K562 (cell line): Measurements from ENCODE around the gene PTK7. TPM values are rescaled to one million over a fixed set of nuclear protein-coding genes. Genes with fewer than 3 reads are reported as not detected.

ENCODE experiments used
- ATAC-seq: fragments of 200-7000 bp; cut with Tn5 transposase; 3 replicates; pipeline ENCODE4 v1.9.1; 2020; ENCODE audit warnings: moderate library complexity
- BruUV-seq: library from RNA; stranded (reverse); fragments of 400-500 nt; replicated peaks from 2 replicates; lab custom pipeline; 2021; lab: Mats Ljungman, UMichigan
- CTCF ChIA-PET: fragments of 300-600 bp; formaldehyde crosslinking; extraction: SDS; loops from one replicate; lab custom pipeline; 2021; ENCODE audit warnings: low intra/inter-chr PET ratio; lab: Yijun Ruan, JAX
- POLR2A ChIA-PET: fragments of 300-600, 350-650 bp; sonication (Branson Sonifier 250); formaldehyde crosslinking; extraction: SDS; loops from one replicate; lab custom pipeline; 2021; ENCODE audit warnings: antibody characterized with exemption, inconsistent platforms; lab: Yijun Ruan, JAX
- DNase-seq, 4 experiments: peaks; one replicate each; pipeline versions ENCODE4 v3.0.0 to v3.0.0-alpha.2; 2011 to 2018; ENCODE audit warnings: low spot score in 3 of 4, mixed read lengths in 3 of 4; ENCODE audit errors: extremely low read depth in 1 of 4
- FAIRE-seq: peaks from 2 replicates; lab custom pipeline; 2011; peaks lifted over from hg19 to GRCh38; lab: Jason Lieb, UNC
- H2AFZ ChIP-seq: 2 replicates; pipeline ENCODE4 v1.6.0; 2011; ENCODE audit warnings: low read depth, low read length, control low read depth, inconsistent platforms
- H3K27ac ChIP-seq: fragments of 200-600 bp; 3 replicates; pipeline ENCODE4 v1.8.0; 2011; ENCODE audit warnings: low read depth, mild to moderate bottlenecking, control low read depth, inconsistent platforms, low read length, moderate library complexity, mixed read lengths; ENCODE audit errors: extremely low read depth
- H3K27me3 ChIP-seq, 2 experiments: fragments of 300-600 bp in 1 of 2; 2 replicates in 1 of 2; 3 replicates in 1 of 2; pipeline versions ENCODE4 v1.6.0 to v1.8.0; 2011; ENCODE audit warnings: inconsistent platforms in 2 of 2, low read length in 2 of 2, mild to moderate bottlenecking in 1 of 2, mixed read lengths in 1 of 2, moderate library complexity in 1 of 2; ENCODE audit not compliant: control insufficient read depth in 2 of 2, insufficient read depth in 2 of 2
- H3K36me3 ChIP-seq: fragments of 300-600 bp; 3 replicates; pipeline ENCODE4 v1.8.0; 2011; ENCODE audit warnings: mild to moderate bottlenecking, low read length, inconsistent platforms; ENCODE audit not compliant: control insufficient read depth, insufficient read depth
- H3K4me1 ChIP-seq, 2 experiments: fragments of 200-600 bp in 1 of 2; replicated peaks in 1 of 2; 2 replicates in 1 of 2; 3 replicates in 1 of 2; pipeline versions ENCODE4 v1.5.1 to v1.8.0; 2011; ENCODE audit warnings: inconsistent platforms in 2 of 2, low read length in 2 of 2, mild to moderate bottlenecking in 1 of 2, mixed read lengths in 1 of 2, moderate library complexity in 1 of 2; ENCODE audit not compliant: control insufficient read depth in 2 of 2, insufficient read depth in 2 of 2
- H3K4me2 ChIP-seq: 2 replicates; pipeline ENCODE4 v1.6.1; 2011; ENCODE audit warnings: low read length, control low read depth, inconsistent platforms, mixed read lengths; ENCODE audit not compliant: insufficient read depth
- H3K4me3 ChIP-seq: fragments of 200-600 bp; sonication (generic), shearing (Covaris generic); 2 replicates; pipeline ENCODE4 v1.5.1; 2016; ENCODE audit warnings: control low read depth, inconsistent platforms
- H3K79me2 ChIP-seq: fragments of 200-600 bp; 3 replicates; pipeline ENCODE4 v1.8.0; 2011; ENCODE audit warnings: low read length, inconsistent platforms; ENCODE audit not compliant: control insufficient read depth, insufficient read depth
- H3K9ac ChIP-seq, 2 experiments: 2 replicates each; pipeline versions ENCODE4 v1.6.0 to v1.6.1; 2011; ENCODE audit warnings: low read depth in 2 of 2, low read length in 2 of 2, control low read depth in 1 of 2, inconsistent platforms in 1 of 2, mild to moderate bottlenecking in 1 of 2, mixed read lengths in 1 of 2; ENCODE audit not compliant: insufficient read depth in 1 of 2
- H3K9me1 ChIP-seq: one replicate; pipeline ENCODE4 v1.6.0; 2011; ENCODE audit warnings: inconsistent platforms, mild to moderate bottlenecking, low read length, moderate library complexity; ENCODE audit not compliant: control insufficient read depth, insufficient read depth
- H3K9me3 ChIP-seq: replicated peaks from 2 replicates; pipeline ENCODE4 v1.5.1; 2011; ENCODE audit warnings: low read depth, low read length, inconsistent platforms; ENCODE audit not compliant: control insufficient read depth, insufficient read depth
- H4K20me1 ChIP-seq: replicated peaks from 2 replicates; pipeline ENCODE4 v1.6.1; 2011; ENCODE audit warnings: low read length, inconsistent platforms, mixed read lengths; ENCODE audit not compliant: control insufficient read depth, insufficient read depth
- BDP1 ChIP-seq: IDR thresholded peaks from 3 replicates; pipeline ENCODE4 v1.6.1; 2011; ENCODE audit not compliant: insufficient read length, insufficient read depth
- HSF4 ChIP-seq: fragments of 250-450 bp; sonication (Bioruptor Pico); IDR thresholded peaks from 2 replicates; pipeline ENCODE4 v2.1.2; 2022; ENCODE audit warnings: mild to moderate bottlenecking, moderate library complexity, borderline replicate concordance
- KDM5B ChIP-seq: fragments of 200-600 bp; sonication (generic); IDR thresholded peaks from 2 replicates; pipeline ENCODE4 v1.6.1; 2012; ENCODE audit warnings: low read depth, mild to moderate bottlenecking, moderate library complexity, low read length, control low read depth, inconsistent platforms; ENCODE audit not compliant: insufficient replicate concordance
- MTF1 ChIP-seq: fragments of 250-450 bp; sonication (Bioruptor Pico); IDR thresholded peaks from 2 replicates; pipeline ENCODE4 v1.9.0; 2021; ENCODE audit warnings: moderate library complexity, mild to moderate bottlenecking, inconsistent platforms, borderline replicate concordance
- MYNN ChIP-seq, 2 experiments: sonication (generic); formaldehyde crosslinking in 1 of 2; IDR thresholded peaks; 2 replicates each; pipeline versions ENCODE4 v1.5.0 to v1.6.1; 2016 to 2020; ENCODE audit warnings: antibody characterized with exemption in 1 of 2, missing genetic modification reagents in 1 of 2
- PCBP1 ChIP-seq: fragments of 200-400 bp; formaldehyde crosslinking; IDR thresholded peaks from 2 replicates; pipeline ENCODE4 v1.6.1; 2018; ENCODE audit warnings: mild to moderate bottlenecking, low read depth, low read length; ENCODE audit not compliant: poor library complexity, severe bottlenecking
- PRPF4 ChIP-seq: fragments of 200-400 bp; formaldehyde crosslinking; IDR thresholded peaks from one replicate; pipeline ENCODE4 v1.6.1; 2017; ENCODE audit warnings: low read length, low read depth, mild to moderate bottlenecking; ENCODE audit not compliant: insufficient read depth, poor library complexity, severe bottlenecking
- RBM22 ChIP-seq: fragments of 200-400 bp; formaldehyde crosslinking; IDR thresholded peaks from 2 replicates; pipeline ENCODE4 v1.6.1; 2018; ENCODE audit warnings: low read length, low read depth; ENCODE audit not compliant: poor library complexity, severe bottlenecking
- SOX6 ChIP-seq: fragments of 450-650 bp; IDR thresholded peaks from 2 replicates; pipeline ENCODE4 v1.6.1; 2014; ENCODE audit warnings: mild to moderate bottlenecking
- TCFL5 ChIP-seq: fragments of 250-450 bp; sonication (Bioruptor Pico); conservative IDR thresholded peaks from 2 replicates; pipeline ENCODE4 v1.6.1; 2021; ENCODE audit warnings: mild to moderate bottlenecking, moderate library complexity, matching md5 sums
- WGBS: fragments of 100-300 bp; shearing (Covaris generic); methylation state at CpG from one replicate; pipeline ENCODE4 v1.1.6; 2016; ENCODE audit warnings: low coverage, mixed read lengths; ENCODE audit not compliant: insufficient coverage; ENCODE audit errors: missing lambda C conversion rate; 5-methylcytosine and 5-hydroxymethylcytosine counted together
- in situ Hi-C: fragments of 300-500 bp; cut with MboI; formaldehyde crosslinking; loops from 4 replicates; pipeline ENCODE4 v1.15.0; 2018; ENCODE audit warnings: inconsistent platforms, mixed read lengths
- intact Hi-C: fragments of 100-400 bp; cut with micrococcal nuclease; formaldehyde crosslinking; loops from 2 replicates; pipeline ENCODE4 v1.14.2; 2022
- polyA plus RNA-seq, 8 experiments: library from polyadenylated mRNA; depleted of rRNA in 4 of 8; stranded (reverse) in 5 of 8; unstranded in 3 of 8; fragments of >200 nt; fragmentation: Nextera tagmentation in 2 of 8; fragmentation: Illumina TruSeq in 1 of 8; extraction: Ambion mirVana in 2 of 8; extraction: Trizol in 1 of 8; gene quantifications; 2 replicates each; pipeline versions ENCODE4 v1.2.1 to v1.2.3, GENCODE V29; 2011 to 2014; ENCODE audit warnings: inconsistent platforms in 1 of 8, missing spikeins in 1 of 8
- total RNA-seq, 7 experiments: library from RNA; depleted of rRNA in 6 of 7; stranded (reverse); fragments of >200 nt in 6 of 7; fragmentation: Illumina TruSeq in 2 of 7; extraction: Trizol in 2 of 7; gene quantifications; 2 replicates each; pipeline versions ENCODE4 v1.2.1 to v1.2.3, GENCODE V29; 2011 to 2021; ENCODE audit warnings: low replicate concordance in 1 of 7

Gene PTK7
- total and polyA plus RNA-seq, 9 of the 15 experiments (the other 6 are each of a cell fraction or from before 2014, with no cell fraction given) = 0.20 to 6.8 (median 4.2) TPM

DNA sequence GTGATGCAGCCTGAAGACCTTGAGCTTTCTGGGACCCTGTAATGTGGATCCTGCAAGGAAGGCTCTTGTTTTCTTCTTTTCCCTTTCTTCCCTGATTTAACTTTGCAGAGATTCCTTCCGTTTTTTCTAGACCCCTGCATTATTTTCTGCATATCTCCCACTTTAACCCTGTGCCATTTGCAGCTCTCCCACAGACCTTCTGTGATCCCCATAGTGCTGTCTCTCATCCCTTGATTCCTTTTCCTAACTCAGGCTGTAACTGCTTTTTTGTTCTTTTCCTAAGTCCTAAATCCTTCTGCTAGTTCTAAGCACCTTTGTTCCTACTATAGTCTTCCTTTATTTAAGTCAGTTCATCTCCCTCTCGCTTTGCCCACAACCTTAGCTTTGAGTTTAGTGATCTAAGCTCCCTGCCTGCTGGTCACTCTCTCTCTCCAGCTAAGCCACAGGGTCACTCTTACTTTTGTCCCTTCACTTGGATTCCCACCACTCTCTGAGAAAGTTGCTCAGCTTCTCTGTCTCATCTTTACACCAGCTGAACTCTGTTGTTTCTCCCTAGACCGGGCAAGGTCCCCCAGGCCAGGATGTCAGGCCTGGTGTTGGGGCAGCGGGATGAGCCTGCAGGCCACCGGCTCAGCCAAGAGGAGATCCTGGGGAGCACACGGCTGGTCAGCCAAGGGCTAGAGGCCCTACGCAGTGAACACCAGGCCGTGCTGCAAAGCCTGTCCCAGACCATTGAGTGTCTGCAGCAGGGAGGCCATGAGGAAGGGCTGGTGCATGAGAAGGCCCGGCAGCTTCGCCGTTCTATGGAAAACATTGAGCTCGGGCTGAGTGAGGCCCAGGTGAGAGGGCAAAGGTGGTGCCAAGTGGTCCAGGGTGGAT is 15.1 kb upstream of the PTK7 start:
- WGBS = 55% methylated on average over 12 of the region's 12 CpGs
- Histone ChIP-seq H3K9ac (peak overlapping the region in 1 of 2 experiments; percentile 81; a peak in 2 of 4 replicates), H3K27ac (no peak overlapping the region; the same call in 2 of the 3 replicates), H3K27me3 (no peaks in the 10 kb centered on the region), H3K36me3 (peaks cover 27% of the 10 kb centered on the region), H3K4me1 (peaks cover 15 to 17% of the 10 kb centered on the region in 2 experiments), H3K4me3 (no peak overlapping the region), H3K9me3 (no peaks in the 10 kb centered on the region), H3K4me2 (peak overlapping the region; percentile 96), H3K9me1 (no peaks in the 10 kb centered on the region), H3K79me2 (peaks cover 21% of the 10 kb centered on the region), H4K20me1 (no peaks in the 10 kb centered on the region), H2AFZ (0 out of 2 replicates have a peak overlapping the region, but pooled peaks have one; percentile 98)
- in situ Hi-C loops (no loop called here), intact Hi-C loops (no loop called here)
- TF ChIP-seq SOX6 = no peak
- TF ChIP-seq MYNN (IDR thresholded peaks at IDR 0.05) = no peak
- TF ChIP-seq MYNN (CRISPR knock-in tag; IDR thresholded peaks at IDR 0.05) = 0 out of 2 replicates have a peak, but pooled peaks have one; percentile 49
- POLR2A ChIA-PET = interaction anchor here (0.6 to 1.0 kb wide), 6 partner anchors 10 to 161 kb away, joined by 3 to 5 read pairs (median 4); partner anchors contain the start of gene PTK7
- BruUV-seq = TSS peak; percentile 66
- DNase-seq (no peak), FAIRE-seq (no peak), ATAC-seq (no peak)
- CTCF ChIA-PET = no interaction called here

DNA sequence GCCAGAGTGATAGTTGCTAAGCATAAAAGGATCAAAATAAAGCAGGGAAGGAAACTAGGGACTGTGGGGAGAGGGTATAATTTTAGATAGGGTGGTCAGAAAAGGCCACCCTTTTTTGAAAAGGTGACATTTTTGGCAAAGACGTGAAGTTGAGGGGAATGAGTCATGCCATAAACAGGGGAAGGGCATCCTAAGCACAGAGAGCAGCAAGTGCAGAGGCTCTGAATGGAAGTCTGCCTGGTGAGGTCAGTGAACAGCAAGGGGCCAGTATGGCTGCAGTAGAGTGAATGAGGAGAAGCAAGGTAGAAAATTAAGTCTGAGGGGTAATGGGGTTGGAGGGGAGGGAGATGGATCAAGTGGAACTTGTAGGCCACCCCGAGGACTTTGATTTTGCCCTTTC is 14.3 kb upstream of the PTK7 start:
- 13% methylated on average over 2 of the region's 2 CpGs for WGBS
- ATAC-seq = no peak
- Histone ChIP-seq H3K9me3 (no peaks in the 10 kb centered on the region), H3K27ac (no peak overlapping the region), H3K27me3 (no peaks in the 10 kb centered on the region), H3K4me3 (no peak overlapping the region), H3K9me1 (no peaks in the 10 kb centered on the region), H3K9ac (no peak overlapping the region), H3K79me2 (peaks cover 21% of the 10 kb centered on the region), H3K4me1 (peaks cover 15 to 17% of the 10 kb centered on the region in 2 experiments), H2AFZ (no peak overlapping the region), H3K36me3 (peaks cover 20% of the 10 kb centered on the region), H4K20me1 (no peaks in the 10 kb centered on the region), H3K4me2 (no peak overlapping the region)
- in situ Hi-C loops (no loop called here), intact Hi-C loops (no loop called here)
- no TSS peak for BruUV-seq
- POLR2A ChIA-PET = interaction anchor here (1.0 kb wide), 1 partner anchor 11 kb away, joined by 4 read pairs; no protein-coding TSS in a partner anchor
- no peak for FAIRE-seq
- no peak for DNase-seq
- CTCF ChIA-PET = no interaction called here
- TF ChIP-seq HSF4 (no peak), TCFL5 (CRISPR knock-in tag) (no peak), KDM5B (no peak), PCBP1 (no peak), BDP1 (no peak), RBM22 (no peak), PRPF4 (no peak), MTF1 (CRISPR knock-in tag) (no peak)
